HUDEP-2 (cell line): ENCODE results near the gene LORICRIN.

Experiments used
- DNase-seq, 76 experiments: peaks; one replicate each; lab custom pipeline; 2025; ENCODE audit not compliant: unreplicated experiment in 76 of 76; lab: John Stamatoyannopoulos, UW

The LORICRIN gene

DNA sequence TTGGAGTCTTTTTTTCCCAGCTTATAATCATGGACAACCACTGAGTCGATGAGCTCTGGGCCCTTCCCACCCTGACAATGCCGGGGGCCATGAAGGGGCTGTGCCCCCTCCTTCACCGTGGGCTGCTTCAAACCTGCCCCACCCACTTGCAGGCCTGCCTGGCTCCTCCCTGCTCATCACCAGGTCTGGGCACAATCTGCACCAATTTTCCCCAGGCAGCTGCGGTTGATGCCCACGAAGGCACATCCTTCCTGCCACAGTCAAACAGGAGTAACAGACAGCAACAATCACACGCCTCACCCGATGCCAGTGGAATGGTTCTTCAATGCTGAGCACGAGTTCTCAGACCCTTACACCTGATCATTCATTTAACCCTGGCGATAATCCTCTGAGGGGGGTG lies 34.4 kb downstream of the LORICRIN start:
- no peak for DNase-seq

DNA sequence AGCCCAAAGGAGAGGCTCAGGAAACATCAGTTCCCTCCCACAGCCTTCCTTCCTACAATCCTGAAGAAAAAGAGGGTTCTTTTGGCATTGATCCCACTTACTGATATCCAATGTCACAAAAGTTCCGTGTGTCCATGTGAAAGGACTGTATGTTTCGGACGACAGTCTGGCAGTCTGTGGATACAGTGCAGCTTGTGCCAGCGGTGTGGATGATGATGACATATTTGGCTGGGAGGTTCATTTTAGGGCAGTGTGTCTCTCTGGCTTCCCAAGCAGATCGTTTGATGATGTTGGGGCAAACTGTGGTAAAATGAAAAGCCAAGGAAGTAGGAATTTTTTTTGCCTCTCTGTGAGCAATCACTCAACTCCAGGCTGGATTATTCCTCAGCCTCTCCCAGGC lies 42.8 kb downstream of the LORICRIN start:
- no peak for DNase-seq

DNA sequence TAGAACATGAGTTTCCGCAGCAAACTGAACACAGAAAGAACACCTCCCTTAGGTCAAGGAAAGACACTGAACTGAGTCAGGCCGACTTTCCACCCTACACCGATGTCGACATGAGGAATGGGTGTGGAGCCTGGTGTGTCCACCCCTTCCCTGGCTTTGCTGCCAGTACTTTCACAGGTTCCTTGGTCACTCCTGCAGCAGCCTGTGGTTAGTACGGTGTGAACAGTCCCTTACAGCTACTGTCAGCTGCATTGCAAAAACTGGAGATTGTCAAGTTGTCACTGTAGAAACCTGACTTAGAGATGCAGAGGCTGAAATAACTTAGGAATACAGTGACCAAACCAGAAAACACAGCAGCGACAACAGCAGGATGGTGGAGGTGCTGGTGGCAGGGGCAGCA lies 46.2 kb downstream of the LORICRIN start:
- DNase-seq, result no peak

DNA sequence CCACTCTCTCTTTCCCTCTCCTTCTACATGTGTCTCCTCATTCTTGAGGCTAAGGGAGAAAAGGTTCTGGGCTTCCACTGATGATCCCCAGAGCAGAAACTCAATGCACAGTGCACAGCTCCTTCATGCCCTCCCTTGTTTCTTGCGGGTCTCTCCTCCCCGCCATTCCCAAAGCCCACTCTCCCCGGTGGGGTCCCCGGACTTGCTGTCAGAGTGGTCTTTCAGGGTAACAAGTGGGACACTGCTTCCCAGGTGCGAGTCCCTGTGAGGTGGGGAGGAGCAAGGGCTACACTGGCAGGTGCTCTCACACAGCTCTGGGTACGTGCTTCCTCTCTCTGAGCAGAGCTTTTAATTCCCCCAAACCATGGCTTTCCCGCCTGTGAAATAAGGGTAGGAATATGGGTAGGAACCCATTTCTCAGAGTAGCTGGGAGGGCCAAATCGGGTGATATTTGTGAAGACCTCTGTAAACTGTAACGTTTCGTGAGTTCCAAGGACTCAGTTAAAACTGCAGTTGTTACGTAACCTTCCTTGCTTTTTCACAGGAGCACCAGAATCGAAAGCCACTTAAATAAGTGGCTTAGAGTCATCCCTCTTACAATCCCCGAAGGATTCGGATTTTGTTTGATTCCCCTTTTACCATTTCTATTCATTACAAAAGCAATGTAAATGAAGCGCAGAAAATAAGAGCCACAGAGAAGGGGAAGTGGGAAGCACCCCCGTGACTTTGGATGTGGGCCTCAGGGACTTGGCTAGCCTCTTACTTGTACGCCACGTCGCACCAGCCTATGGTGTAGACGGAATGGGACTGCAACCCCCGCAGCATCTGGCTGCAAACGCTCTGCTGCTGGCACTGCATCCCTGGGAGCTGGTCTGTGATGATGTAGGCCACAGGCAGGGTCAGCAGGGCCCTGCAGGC lies 47.1 kb downstream of the LORICRIN start:
- DNase-seq, result no peak

DNA sequence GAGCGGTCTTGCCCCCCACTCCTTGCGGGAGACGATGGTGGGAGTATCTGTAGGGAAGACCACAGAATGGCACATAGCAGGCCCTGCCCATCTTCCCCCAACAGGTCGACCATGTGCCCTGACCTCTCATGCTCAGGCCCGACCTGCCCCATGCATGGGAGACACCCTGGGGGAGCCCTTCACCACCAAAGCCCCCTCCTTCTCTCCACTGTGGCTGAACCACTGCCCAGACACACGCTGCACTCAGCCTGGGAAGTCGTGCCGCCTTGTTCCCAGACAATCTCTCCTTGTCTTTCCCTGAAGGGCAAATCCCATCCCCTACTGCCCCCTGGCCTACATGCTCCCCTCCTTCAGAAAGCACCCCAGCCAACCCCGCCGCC lies 47.7 kb downstream of the LORICRIN start:
- no peak for DNase-seq

DNA sequence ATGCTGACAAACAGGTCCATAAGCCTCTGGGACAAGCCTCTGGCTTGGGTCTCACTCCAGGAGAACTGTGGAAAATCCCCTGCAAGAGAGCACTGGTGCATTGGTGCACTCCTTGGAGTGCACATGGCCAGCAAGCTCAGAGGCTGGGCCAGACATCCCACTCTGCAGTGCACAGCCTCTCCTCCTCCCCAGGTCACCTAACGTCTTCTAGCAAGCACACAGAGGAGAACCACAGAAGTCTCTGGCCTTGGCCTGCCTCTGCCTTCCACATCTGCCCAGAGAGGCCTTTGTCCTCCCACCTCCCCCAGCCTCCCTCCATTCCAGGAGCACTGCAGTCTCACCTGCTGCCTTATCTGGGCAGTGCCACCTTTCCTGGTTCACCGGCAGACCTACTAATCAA lies 49.1 kb downstream of the LORICRIN start:
- DNase-seq, result no peak

DNA sequence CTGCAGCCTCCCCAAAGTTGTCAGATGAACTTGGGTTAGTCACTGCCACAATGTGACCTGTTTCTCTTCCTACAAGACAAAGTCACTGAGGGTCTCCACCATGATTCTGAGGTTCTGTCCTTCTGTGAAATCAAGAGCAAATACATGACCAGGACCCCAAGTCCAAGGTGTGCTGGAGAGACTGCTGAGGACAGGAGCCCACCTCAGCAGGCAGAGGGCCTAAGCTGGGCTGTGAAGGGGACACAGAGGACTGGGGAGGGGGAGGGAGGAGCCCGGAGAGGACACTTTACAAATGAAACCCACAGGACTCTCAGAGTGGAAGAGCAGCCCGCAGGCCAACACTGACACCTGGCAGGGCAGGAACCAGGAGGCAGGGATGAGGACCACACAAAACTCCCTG lies 50.0 kb downstream of the LORICRIN start:
- DNase-seq, result no peak

DNA sequence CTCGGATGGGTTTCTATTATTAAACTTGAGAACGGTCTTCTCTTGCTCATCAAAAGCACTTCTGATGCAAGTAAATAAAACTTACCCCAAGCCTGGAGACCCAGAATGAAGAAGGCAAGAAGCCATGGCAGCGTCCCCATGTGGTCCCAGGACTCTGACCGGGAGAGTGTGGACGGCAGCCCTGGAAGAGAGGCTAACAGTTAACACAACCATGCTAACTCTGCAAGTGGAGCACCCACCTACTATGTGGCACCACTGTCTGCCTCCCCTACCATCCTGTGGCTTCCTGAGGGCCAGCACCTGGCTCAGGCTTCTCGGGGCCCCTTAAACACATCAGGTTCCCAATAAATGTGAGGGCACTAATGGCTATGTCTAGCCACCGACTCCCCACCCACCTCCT lies 51.0 kb downstream of the LORICRIN start:
- DNase-seq, result no peak
